ENCODE measurements around the gene MACROD2. TPM values are rescaled to one million over a fixed set of nuclear protein-coding genes. Genes with fewer than 3 reads are reported as not detected.

MACROD2 gene
- total RNA-seq, 1 experiment from 2014 or later = 3.1 TPM

GRCh38 chr20:14445310-14445709 lies 450.0 kb downstream of the MACROD2 start:
- Mint-ChIP-seq H3K4me1 (ENCODE audit: insufficient read depth, unreplicated experiment) (peaks cover 31% of the 10 kb centered on the region), H3K36me3 (ENCODE audit: insufficient read depth, unreplicated experiment) (no peaks in the 10 kb centered on the region), H3K27ac (ENCODE audit: low read depth, unreplicated experiment) (no peak overlapping the region), H3K4me3 (ENCODE audit: unreplicated experiment) (no peak overlapping the region), H3K9me3 (ENCODE audit: unreplicated experiment) (no peaks in the 10 kb centered on the region), H3K27me3 (ENCODE audit: insufficient read depth, unreplicated experiment) (no peaks in the 10 kb centered on the region)
- intact Hi-C loops (cut with micrococcal nuclease) = no loop called here
- no peak for TF ChIP-seq CTCF (IDR thresholded peaks at IDR 0.05; ENCODE audit: unreplicated experiment)
- POLR2A ChIA-PET = no interaction called here
- peak; percentile 59 for DNase-seq (ENCODE audit: unreplicated experiment)
- BruUV-seq (replicated peaks) = no TSS peak
- CTCF ChIA-PET = no interaction called here

- H3K27me3 Mint-ChIP-seq (ENCODE audit: insufficient read depth, unreplicated experiment) = no peaks in the 10 kb centered on the region
- TF ChIP-seq CTCF (IDR thresholded peaks at IDR 0.05; ENCODE audit: unreplicated experiment) = no peak
- no peak for DNase-seq (ENCODE audit: unreplicated experiment)
Observed at GRCh38 chr20:14445902-14446301, 450.6 kb downstream of the MACROD2 start.

GRCh38 chr20:14446446-14446845 lies 451.1 kb downstream of the MACROD2 start:
- Mint-ChIP-seq H3K27me3 (ENCODE audit: insufficient read depth, unreplicated experiment) (no peaks in the 10 kb centered on the region), H3K36me3 (ENCODE audit: insufficient read depth, unreplicated experiment) (no peaks in the 10 kb centered on the region), H3K27ac (ENCODE audit: low read depth, unreplicated experiment) (no peak overlapping the region), H3K4me3 (ENCODE audit: unreplicated experiment) (no peak overlapping the region), H3K4me1 (ENCODE audit: insufficient read depth, unreplicated experiment) (peaks cover 27% of the 10 kb centered on the region), H3K9me3 (ENCODE audit: unreplicated experiment) (no peaks in the 10 kb centered on the region)
- ChIA-PET CTCF (no interaction called here), POLR2A (no interaction called here)
- no peak for TF ChIP-seq CTCF (IDR thresholded peaks at IDR 0.05; ENCODE audit: unreplicated experiment)
- intact Hi-C loops (cut with micrococcal nuclease) = no loop called here
- DNase-seq (ENCODE audit: unreplicated experiment) = no peak
- no TSS peak for BruUV-seq (replicated peaks)

More at GRCh38 chr20:14445902-14446301, 450.6 kb downstream of the MACROD2 start:
- no peaks in the 10 kb centered on the region for H3K36me3 Mint-ChIP-seq (ENCODE audit: insufficient read depth, unreplicated experiment)
- ChIA-PET POLR2A (no interaction called here), CTCF (no interaction called here)
- H3K9me3 Mint-ChIP-seq (ENCODE audit: unreplicated experiment) = no peaks in the 10 kb centered on the region
- H3K4me1 Mint-ChIP-seq (ENCODE audit: insufficient read depth, unreplicated experiment) = peaks cover 32% of the 10 kb centered on the region
- no peak overlapping the region for H3K4me3 Mint-ChIP-seq (ENCODE audit: unreplicated experiment)
- intact Hi-C loops (cut with micrococcal nuclease) = no loop called here
- BruUV-seq (replicated peaks) = no TSS peak
- H3K27ac Mint-ChIP-seq (ENCODE audit: low read depth, unreplicated experiment) = no peak overlapping the region

GRCh38 chr20:14449323-14449722 lies 454.0 kb downstream of the MACROD2 start:
- Mint-ChIP-seq H3K4me3 (ENCODE audit: unreplicated experiment) (no peak overlapping the region), H3K9me3 (ENCODE audit: unreplicated experiment) (no peaks in the 10 kb centered on the region), H3K27ac (ENCODE audit: low read depth, unreplicated experiment) (no peak overlapping the region), H3K4me1 (ENCODE audit: insufficient read depth, unreplicated experiment) (peaks cover 23% of the 10 kb centered on the region), H3K36me3 (ENCODE audit: insufficient read depth, unreplicated experiment) (no peaks in the 10 kb centered on the region), H3K27me3 (ENCODE audit: insufficient read depth, unreplicated experiment) (no peaks in the 10 kb centered on the region)
- POLR2A ChIA-PET = interaction anchor here (1.3 kb wide), 1 partner anchor 205 kb away, joined by 5 read pairs; no protein-coding TSS in a partner anchor
- BruUV-seq (replicated peaks) = no TSS peak
- peak; percentile 42 for DNase-seq (ENCODE audit: unreplicated experiment)
- intact Hi-C loops (cut with micrococcal nuclease) = no loop called here
- CTCF ChIA-PET = interaction anchor here (0.6 kb wide), 2 partner anchors 207 to 531 kb away, joined by 3 to 4 read pairs; no protein-coding TSS in a partner anchor
- TF ChIP-seq CTCF (IDR thresholded peaks at IDR 0.05; ENCODE audit: unreplicated experiment) = no peak

Data from MCF 10A (cell line).